RWPE1 (cell line): ENCODE results near the gene ZNF727.
"Not testable (repeated sequence)": the region's sequence is repeated elsewhere in the genome, so short reads cannot be mapped to it uniquely, and the experiment has no call there.

Source experiments
- CTCF ChIA-PET: fragments of 350-600 bp; sonication (Branson Sonifier 250); formaldehyde crosslinking; extraction: SDS; loops from one replicate; lab custom pipeline; 2021; lab: Yijun Ruan, JAX
- POLR2A ChIA-PET: fragments of 400-600 bp; formaldehyde crosslinking; extraction: SDS; loops from one replicate; lab custom pipeline; 2020; ENCODE audit warnings: antibody characterized with exemption; ENCODE audit not compliant: low non-redundant PET; lab: Yijun Ruan, JAX
- DNase-seq: peaks from one replicate; pipeline ENCODE4 v3.0.0; 2012; ENCODE audit warnings: low spot score
- H3K27ac ChIP-seq: fragments of 450-650 bp; 2 replicates; pipeline ENCODE4 v1.5.1; 2017
- TF ChIP-seq, protein P1 (sequence below): fragments of 450-650 bp; conservative IDR thresholded peaks from 2 replicates; pipeline ENCODE4 v1.5.1; 2017; ENCODE audit warnings: low read depth, mild to moderate bottlenecking

ZNF727 gene

DNA sequence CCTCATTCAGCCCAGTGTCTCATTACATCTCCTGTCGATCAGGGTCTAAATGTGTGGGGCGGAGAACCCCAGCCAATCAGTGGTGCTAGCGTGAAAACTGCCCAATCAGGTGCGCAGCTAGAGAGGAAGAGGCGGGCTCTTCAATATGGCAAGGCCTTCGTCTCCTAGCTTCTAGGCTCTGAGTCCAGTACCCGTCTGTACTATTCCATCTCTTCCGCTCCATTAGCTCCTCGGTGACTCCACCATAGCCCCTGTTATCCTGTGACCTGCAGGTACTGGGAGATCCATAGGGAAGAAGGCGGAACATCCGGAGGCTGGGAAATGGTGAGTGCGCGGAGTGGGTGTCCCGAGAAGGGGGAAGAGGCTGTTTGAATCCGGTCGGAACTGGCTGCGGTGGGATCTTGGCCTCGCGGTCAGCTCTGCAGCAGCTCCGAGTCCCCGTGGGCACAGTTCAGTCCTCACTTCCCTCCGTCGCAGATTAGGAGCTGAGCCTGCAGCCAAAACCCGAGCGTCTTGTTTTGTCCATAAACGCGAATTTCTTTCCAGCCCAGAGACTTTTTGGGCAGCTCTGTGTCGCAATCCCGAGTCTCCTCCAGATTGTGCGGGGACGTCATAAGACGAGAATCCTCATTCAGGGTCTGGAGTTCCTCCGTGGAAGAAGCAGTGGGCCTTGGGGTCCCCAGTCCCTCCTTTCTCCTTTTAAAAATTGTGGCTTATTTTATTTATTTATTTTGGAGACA lies at the start of gene ZNF727:
ZNF727 (plus strand) TSS at position 134 of the 740 bp plus-strand sequence; CDS start at position 322, 188 bp downstream.
- POLR2A ChIA-PET, result no interaction called here
- CTCF ChIA-PET, result no interaction called here
- TF ChIP-seq, protein P1, sequence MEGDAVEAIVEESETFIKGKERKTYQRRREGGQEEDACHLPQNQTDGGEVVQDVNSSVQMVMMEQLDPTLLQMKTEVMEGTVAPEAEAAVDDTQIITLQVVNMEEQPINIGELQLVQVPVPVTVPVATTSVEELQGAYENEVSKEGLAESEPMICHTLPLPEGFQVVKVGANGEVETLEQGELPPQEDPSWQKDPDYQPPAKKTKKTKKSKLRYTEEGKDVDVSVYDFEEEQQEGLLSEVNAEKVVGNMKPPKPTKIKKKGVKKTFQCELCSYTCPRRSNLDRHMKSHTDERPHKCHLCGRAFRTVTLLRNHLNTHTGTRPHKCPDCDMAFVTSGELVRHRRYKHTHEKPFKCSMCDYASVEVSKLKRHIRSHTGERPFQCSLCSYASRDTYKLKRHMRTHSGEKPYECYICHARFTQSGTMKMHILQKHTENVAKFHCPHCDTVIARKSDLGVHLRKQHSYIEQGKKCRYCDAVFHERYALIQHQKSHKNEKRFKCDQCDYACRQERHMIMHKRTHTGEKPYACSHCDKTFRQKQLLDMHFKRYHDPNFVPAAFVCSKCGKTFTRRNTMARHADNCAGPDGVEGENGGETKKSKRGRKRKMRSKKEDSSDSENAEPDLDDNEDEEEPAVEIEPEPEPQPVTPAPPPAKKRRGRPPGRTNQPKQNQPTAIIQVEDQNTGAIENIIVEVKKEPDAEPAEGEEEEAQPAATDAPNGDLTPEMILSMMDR, result no peak
- H3K27ac ChIP-seq, result no peak within 1 kb of the TSS
- no peak for DNase-seq

DNA sequence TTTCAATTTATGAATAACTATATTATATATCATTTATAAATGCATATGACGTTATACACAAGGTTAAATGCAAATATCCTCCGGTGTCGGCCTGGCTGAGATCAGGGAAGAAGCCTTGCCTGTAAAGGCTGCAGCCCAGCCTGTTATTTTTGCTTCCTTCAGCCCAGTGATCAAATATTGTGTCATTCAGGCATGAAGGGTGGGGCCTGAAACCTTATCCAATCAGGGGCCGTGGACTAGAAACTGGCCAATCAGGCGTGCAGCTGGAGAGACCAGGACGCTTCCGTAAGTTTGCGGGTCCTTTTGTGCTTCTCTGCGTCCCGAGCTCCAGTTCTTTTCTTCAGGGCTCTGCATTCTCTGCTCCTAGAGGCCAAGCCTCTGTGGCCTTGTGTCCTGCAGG lies 46.7 kb upstream of the ZNF727 start, which contains the start of gene ZNF722:
ZNF722 (plus strand) TSS at position 301 of the 400 bp plus-strand sequence. CDS start 113 bp downstream, outside the sequence.
- CTCF ChIA-PET, result no interaction called here
- no peak for DNase-seq
- H3K27ac ChIP-seq, result no peak within 1 kb of the TSS
- TF ChIP-seq, protein P1, result no peak
- POLR2A ChIA-PET, result no interaction called here

DNA sequence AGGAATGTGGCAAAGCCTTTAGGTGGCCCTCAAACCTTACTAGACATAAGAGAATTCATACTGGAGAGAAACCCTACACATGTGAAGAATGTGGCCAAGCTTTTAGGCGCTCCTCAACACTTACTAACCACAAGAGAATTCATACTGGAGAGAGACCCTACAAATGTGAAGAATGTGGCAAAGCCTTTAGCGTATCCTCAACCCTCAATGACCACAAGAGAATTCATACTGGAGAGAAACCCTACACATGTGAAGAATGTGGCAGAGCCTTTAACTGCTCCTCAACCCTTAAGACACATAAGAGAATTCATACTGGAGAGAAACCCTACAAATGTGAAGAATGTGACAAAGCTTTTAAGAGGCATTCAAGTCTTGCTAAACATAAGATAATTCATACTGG lies 29.7 kb upstream of the ZNF727 start:
- POLR2A ChIA-PET, H3K27ac ChIP-seq, DNase-seq, CTCF ChIA-PET: not testable (repeated sequence)

DNA sequence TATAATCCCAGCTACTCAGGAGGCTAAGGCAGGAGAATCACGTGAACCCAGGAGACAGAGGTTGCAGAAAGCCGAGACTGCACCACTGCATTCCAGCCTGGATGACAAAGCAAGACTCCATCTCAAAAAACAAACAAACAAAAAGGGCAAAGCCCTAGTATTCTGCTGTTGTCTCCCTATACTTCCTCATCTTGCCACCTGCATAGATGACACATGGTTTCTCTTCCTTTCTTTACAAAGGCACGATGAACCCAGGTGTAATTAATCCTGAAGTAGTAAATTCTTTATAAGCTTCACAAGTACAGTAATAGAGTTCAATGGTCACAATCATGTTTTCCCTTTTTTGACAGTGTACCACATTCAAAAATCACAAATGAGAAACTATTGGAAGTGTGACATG lies 9.8 kb upstream of the ZNF727 start:
- TF ChIP-seq, protein P1, result no peak
- no peak overlapping the region for H3K27ac ChIP-seq
- no peak for DNase-seq
- CTCF ChIA-PET, result no interaction called here
- POLR2A ChIA-PET, result no interaction called here

DNA sequence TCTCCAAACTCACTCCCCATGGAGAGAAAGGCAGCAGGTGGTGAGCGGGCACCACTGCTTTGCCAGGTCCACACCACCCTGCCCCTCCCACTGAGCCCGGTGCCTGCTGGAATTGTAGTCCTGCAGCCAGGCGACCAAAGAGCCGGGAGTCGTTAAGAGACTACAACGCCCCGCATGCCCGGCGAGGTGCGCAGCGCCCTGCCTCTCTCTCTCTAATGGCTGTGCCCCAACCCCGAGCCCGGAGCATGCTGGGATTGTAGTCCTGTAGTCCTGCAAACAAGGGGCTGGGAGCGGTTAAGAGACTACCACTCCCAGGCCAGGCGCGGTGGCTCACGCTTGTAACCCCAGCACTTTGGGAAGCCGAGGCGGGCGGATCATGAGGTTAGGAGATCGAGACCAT lies 8.1 kb upstream of the ZNF727 start:
- no peak for DNase-seq
- ChIA-PET CTCF (no interaction called here), POLR2A (no interaction called here)
- TF ChIP-seq, protein P1, result no peak
- H3K27ac ChIP-seq, result no peak overlapping the region

DNA sequence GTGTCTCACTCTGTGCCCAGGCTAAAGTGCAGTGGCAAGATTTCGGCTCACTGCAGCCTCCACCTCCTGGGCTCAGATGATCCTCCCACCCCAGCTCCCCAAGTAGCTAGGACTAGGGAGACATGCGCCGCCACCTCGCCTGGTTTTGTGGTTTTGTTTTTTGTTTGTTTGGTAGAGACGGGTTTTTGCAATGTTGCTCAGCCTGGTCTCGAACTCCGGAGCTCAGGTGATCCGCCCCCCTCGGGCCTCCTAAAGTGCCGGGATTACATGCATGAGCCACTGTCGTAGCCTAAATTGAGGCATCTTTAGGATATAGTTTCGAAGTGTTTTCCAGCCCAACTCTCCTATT lies 781 bp downstream of the ZNF727 start:
- TF ChIP-seq, protein P1, result no peak
- ChIA-PET CTCF (no interaction called here), POLR2A (no interaction called here)
- no peak for DNase-seq
- H3K27ac ChIP-seq, result no peak overlapping the region

DNA sequence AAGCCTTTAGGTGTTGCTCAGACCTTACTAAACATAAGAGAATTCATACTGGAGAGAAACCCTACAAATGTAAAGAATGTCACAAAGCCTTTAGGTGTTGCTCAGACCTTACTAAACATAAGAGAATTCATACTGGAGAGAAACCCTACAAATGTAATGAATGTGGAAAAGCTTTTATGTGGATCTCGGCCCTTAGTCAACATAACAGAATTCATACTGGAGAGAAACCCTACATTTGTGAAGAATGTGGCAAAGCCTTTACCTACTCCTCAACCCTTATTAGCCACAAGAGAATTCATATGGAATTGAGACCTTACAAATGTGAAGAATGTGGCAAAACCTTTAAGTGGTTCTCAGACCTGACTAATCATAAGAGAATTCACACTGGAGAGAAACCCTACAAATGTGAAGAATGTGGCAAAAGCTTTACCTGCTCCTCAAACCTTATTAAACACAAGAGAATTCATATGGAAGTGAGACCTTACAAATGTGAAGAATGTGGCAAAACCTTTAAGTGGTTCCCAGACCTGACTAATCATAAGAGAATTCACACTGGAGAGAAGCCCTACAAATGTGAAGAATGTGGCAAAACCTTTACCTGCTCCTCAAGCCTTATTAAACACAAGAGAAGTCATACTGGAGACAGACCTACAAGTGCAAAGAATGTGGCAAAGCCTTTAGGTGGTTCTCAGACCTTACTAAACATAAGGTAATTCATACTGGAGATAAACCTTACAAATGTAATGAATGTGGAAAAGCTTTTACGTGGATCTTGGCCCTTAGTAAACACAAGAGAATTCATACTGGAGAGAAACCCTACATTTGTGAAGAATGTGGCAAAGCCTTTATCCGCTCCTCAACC lies 32.8 kb downstream of the ZNF727 start:
- DNase-seq, H3K27ac ChIP-seq, POLR2A ChIA-PET, CTCF ChIA-PET: not testable (repeated sequence)
